Liver (tissue), 3 donors: ENCODE results near the gene DHX35.

ENCODE experiments used
- ATF3 ChIP-seq: IDR thresholded peaks from 2 replicates; pipeline ENCODE4 v1.6.1; 2016; ENCODE audit warnings: antibody characterized with exemption
- CTCF ChIP-seq: fragments of 150-350 bp; IDR thresholded peaks from 2 replicates; pipeline ENCODE4 v1.5.1; 2017; ENCODE audit warnings: improper control_type of control experiment, low read depth, low read length; ENCODE audit not compliant: missing input control
- GABPA ChIP-seq, 2 donors: IDR thresholded peaks in 1 of 2; conservative IDR thresholded peaks in 1 of 2; 2 replicates each; pipeline ENCODE4 v1.6.1; 2016; ENCODE audit warnings: antibody characterized with exemption in 2 of 2, mild to moderate bottlenecking in 1 of 2, moderate library complexity in 1 of 2
- JUND ChIP-seq, 2 donors: IDR thresholded peaks; 2 replicates each; pipeline ENCODE4 v1.6.1; 2016; ENCODE audit warnings: antibody characterized with exemption in 2 of 2
- MAX ChIP-seq: IDR thresholded peaks from 2 replicates; pipeline ENCODE4 v1.6.1; 2016; ENCODE audit warnings: antibody characterized with exemption
- RAD21 ChIP-seq, 2 donors: IDR thresholded peaks; 2 replicates each; pipeline ENCODE4 v1.6.1; 2016; ENCODE audit warnings: antibody characterized with exemption in 2 of 2, mild to moderate bottlenecking in 2 of 2
- RXRA ChIP-seq, 2 donors: IDR thresholded peaks; 2 replicates each; pipeline ENCODE4 v1.6.1; 2017 to 2018; ENCODE audit warnings: antibody characterized with exemption in 2 of 2, mild to moderate bottlenecking in 1 of 2
- SP1 ChIP-seq: IDR thresholded peaks from 2 replicates; pipeline ENCODE4 v1.6.1; 2018; ENCODE audit warnings: antibody characterized with exemption, mild to moderate bottlenecking
- TAF1 ChIP-seq: conservative IDR thresholded peaks from 2 replicates; pipeline ENCODE4 v1.6.1; 2016; ENCODE audit warnings: antibody characterized with exemption, mild to moderate bottlenecking
- YY1 ChIP-seq: IDR thresholded peaks from 2 replicates; pipeline ENCODE4 v1.6.1; 2016; ENCODE audit warnings: antibody characterized with exemption, mild to moderate bottlenecking
- ZBTB33 ChIP-seq: IDR thresholded peaks from 2 replicates; pipeline ENCODE4 v1.6.1; 2016; ENCODE audit warnings: antibody characterized with exemption
- donor health status: healthy.
- donor health status: healthy.

- no peak for TF ChIP-seq CTCF
- no peak for TF ChIP-seq MAX
- TF ChIP-seq YY1 = no peak
- no peak for TF ChIP-seq SP1
- no peak for TF ChIP-seq RAD21 (IDR thresholded peaks at IDR 0.05)
- no peak for TF ChIP-seq JUND (IDR thresholded peaks at IDR 0.05)
- no peak for TF ChIP-seq GABPA (IDR thresholded peaks at IDR 0.05 in 1 of 2, conservative IDR thresholded peaks at IDR 0.05 in 1 of 2)
- no peak for TF ChIP-seq TAF1
- no peak for TF ChIP-seq ZBTB33
- no peak for TF ChIP-seq RXRA (IDR thresholded peaks at IDR 0.05)
- TF ChIP-seq ATF3 = no peak
Observed at GRCh38 chr20:38965264-38965663, 3.1 kb downstream of the DHX35 start.
